A673 (cell line): Measurements from ENCODE around the gene TMEM232.

ENCODE experiments used
- CTCF ChIP-seq: fragments of 300-800, 200-600 bp; sonication (generic); conservative IDR thresholded peaks from 2 replicates; pipeline ENCODE4 v1.5.1; 2017; ENCODE audit warnings: low read depth, mild to moderate bottlenecking, antibody characterized with exemption, low read length, moderate library complexity, mixed read lengths
- EZH2 ChIP-seq: fragments of 200-600 bp; sonication (generic); IDR thresholded peaks from 2 replicates; pipeline ENCODE4 v1.6.1; 2017; ENCODE audit warnings: borderline replicate concordance, low read depth, mild to moderate bottlenecking, mixed read lengths, antibody characterized with exemption, low read length; ENCODE audit not compliant: poor library complexity, severe bottlenecking

GRCh38 chr5:110475529-110475928, 250.9 kb downstream of the TMEM232 start:
- TF ChIP-seq EZH2 (no peak), CTCF (no peak)
